Psoas muscle (tissue), 8 donors: ENCODE measurements around the gene SLC9A4. TPM values are rescaled to one million over a fixed set of nuclear protein-coding genes. Genes with fewer than 3 reads are reported as not detected.

ENCODE experiments used
- ATAC-seq, 4 donors: fragments of 200-7000 bp; cut with Tn5 transposase; one replicate each; pipeline ENCODE4 v1.9.1; 2020; ENCODE audit warnings: moderate library complexity in 3 of 4, mild to moderate bottlenecking in 2 of 4
- DNase-seq, 2 donors: peaks; one replicate each; pipeline ENCODE4 v3.0.0-alpha.2; 2020
- H3K27ac ChIP-seq: fragments of 200-600 bp; one replicate; pipeline ENCODE4 v1.8.0; 2022
- H3K27me3 ChIP-seq, 3 donors: fragments of 200-600 bp in 1 of 3; one replicate each; pipeline versions ENCODE4 v1.6.1 to v1.8.0; 2013 to 2022; ENCODE audit warnings: low read length in 2 of 3, mild to moderate bottlenecking in 2 of 3, moderate library complexity in 1 of 3; ENCODE audit not compliant: insufficient read depth in 3 of 3
- H3K36me3 ChIP-seq, 2 donors: fragments of 200-600 bp in 1 of 2; one replicate each; pipeline versions ENCODE4 v1.6.1 to v1.8.0; 2013 to 2022; ENCODE audit warnings: low read depth in 1 of 2, mild to moderate bottlenecking in 1 of 2, moderate library complexity in 1 of 2; ENCODE audit not compliant: insufficient read depth in 1 of 2
- H3K4me1 ChIP-seq: fragments of 200-600 bp; one replicate; pipeline ENCODE4 v1.8.0; 2022
- H3K4me3 ChIP-seq: fragments of 200-600 bp; one replicate; pipeline ENCODE4 v1.8.0; 2022; ENCODE audit warnings: mild to moderate bottlenecking
- H3K9me3 ChIP-seq: fragments of 200-600 bp; one replicate; pipeline ENCODE4 v1.8.0; 2022
- WGBS, 3 donors: extraction: QIAGEN DNeasy Blood & Tissue Kit; methylation state at CpG; one replicate each; pipeline versions ENCODE4 v1.1.6 to v1.1.7; 2013; 5-methylcytosine and 5-hydroxymethylcytosine counted together
- intact Hi-C, 2 donors: fragments of 100-400 bp; cut with DNase I; formaldehyde crosslinking; loops; one replicate each; pipeline versions ENCODE4 v1.11.0 to v1.14.2; 2022
- polyA plus RNA-seq, 3 donors: library from polyadenylated mRNA; stranded (reverse); fragments of 200-250 nt; gene quantifications; one replicate each; pipeline ENCODE4 v1.2.3, GENCODE V29; 2013
- total RNA-seq, 4 donors: library from RNA; stranded (reverse); fragmentation: NEBNext Ultra II Directional in 2 of 4; extraction: Animal tissue kit (Norgen Biotek cat#: 25700) in 2 of 4; gene quantifications; one replicate each; pipeline versions ENCODE4 v1.2.1 to v1.2.4, GENCODE V29; 2021 to 2023
- TF ChIP-seq, protein P1 (sequence below): fragments of 200-600 bp; IDR thresholded peaks from one replicate; pipeline ENCODE4 v1.8.0; 2022; ENCODE audit warnings: antibody characterized with exemption
- donor health status: healthy with polysubstance abuse.
- donor health status: DM: no; HTN: no; CAD: no; lungs with moderate emphysema.
- donor health status: Bipolar disorder and iron deficiency.
- donor health status: healthy.
- donor health status: DM: yes; HTN: yes; CAD: no.
- donor health status: DM: no; HTN: no; CAD: no.
- donor health status: DM: no; HTN: no; CAD: no.
- donor health status: DM: yes; HTN: yes; CAD: no.

SLC9A4 gene
- total and polyA plus RNA-seq, 7 donors, result 0.08 TPM; not detected in 6

DNA sequence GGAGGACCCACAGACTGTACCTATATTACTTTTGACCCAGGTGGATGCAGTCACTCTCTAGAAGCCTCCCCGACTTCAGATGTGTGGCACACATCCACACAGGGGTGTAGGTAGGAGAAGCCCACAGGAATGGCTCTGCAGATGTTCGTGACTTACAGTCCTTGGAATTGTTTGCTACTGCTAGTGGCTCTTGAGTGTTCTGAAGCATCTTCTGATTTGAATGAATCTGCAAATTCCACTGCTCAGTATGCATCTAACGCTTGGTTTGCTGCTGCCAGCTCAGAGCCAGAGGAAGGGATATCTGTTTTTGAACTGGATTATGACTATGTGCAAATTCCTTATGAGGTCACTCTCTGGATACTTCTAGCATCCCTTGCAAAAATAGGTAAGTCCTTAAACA, 605 bp downstream of the SLC9A4 start:
- H3K4me3 ChIP-seq, result no peak overlapping the region
- H3K27me3 ChIP-seq, result no peaks in the 10 kb centered on the region
- DNase-seq (no peak), ATAC-seq (no peak)
- H3K27ac ChIP-seq, result no peak overlapping the region
- H3K9me3 ChIP-seq, result peaks cover 9% of the 10 kb centered on the region
- TF ChIP-seq, protein P1, sequence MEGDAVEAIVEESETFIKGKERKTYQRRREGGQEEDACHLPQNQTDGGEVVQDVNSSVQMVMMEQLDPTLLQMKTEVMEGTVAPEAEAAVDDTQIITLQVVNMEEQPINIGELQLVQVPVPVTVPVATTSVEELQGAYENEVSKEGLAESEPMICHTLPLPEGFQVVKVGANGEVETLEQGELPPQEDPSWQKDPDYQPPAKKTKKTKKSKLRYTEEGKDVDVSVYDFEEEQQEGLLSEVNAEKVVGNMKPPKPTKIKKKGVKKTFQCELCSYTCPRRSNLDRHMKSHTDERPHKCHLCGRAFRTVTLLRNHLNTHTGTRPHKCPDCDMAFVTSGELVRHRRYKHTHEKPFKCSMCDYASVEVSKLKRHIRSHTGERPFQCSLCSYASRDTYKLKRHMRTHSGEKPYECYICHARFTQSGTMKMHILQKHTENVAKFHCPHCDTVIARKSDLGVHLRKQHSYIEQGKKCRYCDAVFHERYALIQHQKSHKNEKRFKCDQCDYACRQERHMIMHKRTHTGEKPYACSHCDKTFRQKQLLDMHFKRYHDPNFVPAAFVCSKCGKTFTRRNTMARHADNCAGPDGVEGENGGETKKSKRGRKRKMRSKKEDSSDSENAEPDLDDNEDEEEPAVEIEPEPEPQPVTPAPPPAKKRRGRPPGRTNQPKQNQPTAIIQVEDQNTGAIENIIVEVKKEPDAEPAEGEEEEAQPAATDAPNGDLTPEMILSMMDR, result no peak
- 73 to 74% (median 73%) methylated on average over 3 of the region's 3 CpGs for WGBS, 3 donors
- H3K4me1 ChIP-seq, result no peaks in the 10 kb centered on the region
- intact Hi-C loops, result loop anchor here (5.0 kb wide), 5 partner anchors 49 to 229 kb away; partner anchors contain the start of gene SLC9A2 (in 1 of the 2)
- no peaks in the 10 kb centered on the region for H3K36me3 ChIP-seq

DNA sequence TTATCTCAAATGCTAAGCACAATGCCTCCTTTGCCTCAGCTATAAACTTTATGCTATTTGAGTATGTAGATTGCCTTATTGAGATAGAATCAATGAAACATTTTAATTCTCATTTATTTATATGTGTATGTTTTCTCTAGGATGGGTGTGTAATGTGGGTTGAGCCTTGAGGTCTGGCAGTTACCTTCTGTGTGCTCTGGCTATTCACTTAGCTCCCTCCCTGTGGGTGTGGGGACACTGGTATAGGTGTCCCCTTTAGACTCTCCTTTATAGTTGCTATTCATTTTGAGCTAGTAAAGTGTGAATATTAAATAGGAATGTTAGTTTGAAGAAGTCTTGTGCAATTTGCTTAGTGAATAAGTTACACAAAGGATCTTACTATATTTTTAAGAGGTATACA, 1.8 kb downstream of the SLC9A4 start:
- H3K4me1 ChIP-seq, result no peaks in the 10 kb centered on the region
- H3K9me3 ChIP-seq, result peaks cover 2% of the 10 kb centered on the region
- intact Hi-C loops, result loop anchor here (5.0 kb wide), 5 partner anchors 48 to 228 kb away; partner anchors contain the start of gene SLC9A2 (in 1 of the 2)
- H3K4me3 ChIP-seq, result no peak overlapping the region
- no peaks in the 10 kb centered on the region for H3K36me3 ChIP-seq
- TF ChIP-seq, protein P1, result no peak
- no peak overlapping the region for H3K27ac ChIP-seq
- ATAC-seq, result no peak
- H3K27me3 ChIP-seq, result no peaks in the 10 kb centered on the region
- no peak for DNase-seq

DNA sequence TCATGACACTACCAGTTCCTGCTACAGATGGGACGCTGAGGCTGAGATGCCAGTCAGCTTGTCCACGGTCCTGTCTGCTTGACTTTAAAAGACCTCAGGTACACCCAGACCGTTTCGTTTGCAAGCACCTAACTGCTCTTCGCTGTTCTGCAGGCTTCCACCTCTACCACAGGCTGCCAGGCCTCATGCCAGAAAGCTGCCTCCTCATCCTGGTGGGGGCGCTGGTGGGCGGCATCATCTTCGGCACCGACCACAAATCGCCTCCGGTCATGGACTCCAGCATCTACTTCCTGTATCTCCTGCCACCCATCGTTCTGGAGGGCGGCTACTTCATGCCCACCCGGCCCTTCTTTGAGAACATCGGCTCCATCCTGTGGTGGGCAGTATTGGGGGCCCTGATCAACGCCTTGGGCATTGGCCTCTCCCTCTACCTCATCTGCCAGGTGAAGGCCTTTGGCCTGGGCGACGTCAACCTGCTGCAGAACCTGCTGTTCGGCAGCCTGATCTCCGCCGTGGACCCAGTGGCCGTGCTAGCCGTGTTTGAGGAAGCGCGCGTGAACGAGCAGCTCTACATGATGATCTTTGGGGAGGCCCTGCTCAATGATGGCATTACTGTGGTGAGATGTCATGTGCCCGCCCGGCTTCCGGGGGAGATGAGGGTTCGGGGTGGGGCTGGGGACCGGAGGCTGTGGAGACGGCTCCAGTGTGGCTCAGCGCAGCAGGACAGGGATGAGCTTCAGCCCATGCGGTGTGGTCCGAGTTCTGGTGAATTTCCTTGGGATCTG, 5.9 kb downstream of the SLC9A4 start:
- Histone ChIP-seq H3K27ac (no peak overlapping the region), H3K4me3 (no peak overlapping the region), H3K27me3 (no peaks in the 10 kb centered on the region), H3K9me3 (no peaks in the 10 kb centered on the region), H3K36me3 (no peaks in the 10 kb centered on the region), H3K4me1 (peaks cover 1% of the 10 kb centered on the region)
- TF ChIP-seq, protein P1, result no peak
- DNase-seq, result no peak
- no peak for ATAC-seq
- intact Hi-C loops, result no loop called here
- 86 to 88% (median 87%) methylated on average over 36 of the region's 36 CpGs for WGBS, 3 donors

DNA sequence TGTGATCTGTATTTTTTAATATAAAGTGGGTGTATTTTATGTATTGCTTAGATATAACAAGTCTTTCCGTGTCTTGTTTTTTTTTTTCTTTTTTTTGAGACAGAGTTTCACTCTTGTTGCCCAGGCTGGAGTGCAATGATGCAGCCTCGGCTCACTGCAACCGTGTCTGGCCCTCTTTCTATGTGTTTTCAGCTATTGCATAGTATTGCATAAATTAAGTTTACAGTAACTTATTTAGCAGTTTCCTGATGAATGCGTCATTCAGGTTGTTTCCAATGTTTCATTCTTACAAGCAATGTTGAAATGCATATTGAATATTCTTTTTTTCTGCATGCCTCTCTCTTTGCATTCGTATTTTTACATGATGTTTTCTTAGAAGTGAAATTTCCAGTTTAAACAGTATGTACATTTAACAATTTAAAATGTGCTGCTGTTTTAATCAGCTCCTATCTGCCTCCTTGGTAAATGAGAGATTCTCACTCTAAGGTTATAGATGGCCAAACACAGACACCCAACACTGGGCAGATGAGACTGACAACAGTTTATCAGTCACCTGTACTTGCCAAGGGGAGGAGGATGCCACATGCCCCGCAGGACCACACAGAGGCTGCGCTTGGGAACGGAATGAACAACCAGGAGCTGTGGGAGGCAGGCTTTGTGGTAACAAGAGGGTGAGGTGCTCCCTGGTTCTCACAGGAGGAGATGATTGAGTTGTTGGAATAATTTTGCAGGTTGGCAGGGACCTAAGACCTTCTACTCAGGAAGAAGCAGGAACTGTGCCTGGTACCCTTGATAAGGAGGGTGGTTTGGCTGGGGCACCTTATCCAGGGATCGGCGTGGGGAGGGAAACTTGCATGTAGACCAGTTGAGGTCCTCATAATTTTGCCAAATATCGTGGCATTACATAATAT, 7.5 kb downstream of the SLC9A4 start:
- TF ChIP-seq, protein P1, result no peak
- Histone ChIP-seq H3K4me1 (peaks cover 14% of the 10 kb centered on the region), H3K27ac (no peak overlapping the region), H3K9me3 (no peaks in the 10 kb centered on the region), H3K4me3 (no peak overlapping the region), H3K27me3 (no peaks in the 10 kb centered on the region), H3K36me3 (no peaks in the 10 kb centered on the region)
- intact Hi-C loops, result no loop called here
- ATAC-seq (no peak), DNase-seq (no peak)
- WGBS, 3 donors, result 82 to 85% (median 84%) methylated on average over 11 of the region's 11 CpGs
